22Rv1 (cell line): Measurements from ENCODE around the gene REV1.

ENCODE experiments used
- CTCF ChIP-seq: fragments of 450-650 bp; IDR thresholded peaks from 2 replicates; pipeline ENCODE4 v1.5.1; 2017; ENCODE audit warnings: mild to moderate bottlenecking
- ZFX ChIP-seq: fragments of 450-650 bp; IDR thresholded peaks from 2 replicates; pipeline ENCODE4 v1.6.1; 2017; ENCODE audit warnings: antibody characterized with exemption, borderline replicate concordance

GRCh38 chr2:99436874-99437273 is 52.9 kb downstream of the REV1 start:
- no peak for TF ChIP-seq CTCF
- TF ChIP-seq ZFX = no peak
